ENCODE results near the gene KLB.
"Not testable (repeated sequence)": the region's sequence is repeated elsewhere in the genome, so short reads cannot be mapped to it uniquely, and the experiment has no call there.

Gene KLB

GRCh38 chr4:39384563-39384962 is 22.2 kb upstream of the KLB start:
- TF ChIP-seq, protein P1, sequence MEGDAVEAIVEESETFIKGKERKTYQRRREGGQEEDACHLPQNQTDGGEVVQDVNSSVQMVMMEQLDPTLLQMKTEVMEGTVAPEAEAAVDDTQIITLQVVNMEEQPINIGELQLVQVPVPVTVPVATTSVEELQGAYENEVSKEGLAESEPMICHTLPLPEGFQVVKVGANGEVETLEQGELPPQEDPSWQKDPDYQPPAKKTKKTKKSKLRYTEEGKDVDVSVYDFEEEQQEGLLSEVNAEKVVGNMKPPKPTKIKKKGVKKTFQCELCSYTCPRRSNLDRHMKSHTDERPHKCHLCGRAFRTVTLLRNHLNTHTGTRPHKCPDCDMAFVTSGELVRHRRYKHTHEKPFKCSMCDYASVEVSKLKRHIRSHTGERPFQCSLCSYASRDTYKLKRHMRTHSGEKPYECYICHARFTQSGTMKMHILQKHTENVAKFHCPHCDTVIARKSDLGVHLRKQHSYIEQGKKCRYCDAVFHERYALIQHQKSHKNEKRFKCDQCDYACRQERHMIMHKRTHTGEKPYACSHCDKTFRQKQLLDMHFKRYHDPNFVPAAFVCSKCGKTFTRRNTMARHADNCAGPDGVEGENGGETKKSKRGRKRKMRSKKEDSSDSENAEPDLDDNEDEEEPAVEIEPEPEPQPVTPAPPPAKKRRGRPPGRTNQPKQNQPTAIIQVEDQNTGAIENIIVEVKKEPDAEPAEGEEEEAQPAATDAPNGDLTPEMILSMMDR (IDR thresholded peaks at IDR 0.05; ENCODE audit: low read depth, low read length) = no peak
- Histone ChIP-seq H3K4me3 (ENCODE audit: low read depth, low read length) (no peak overlapping the region), H3K27me3 (ENCODE audit: insufficient read depth, low read depth, severe bottlenecking) (no peaks in the 10 kb centered on the region), H3K27ac (no peak overlapping the region), H3K9me3 (ENCODE audit: severe bottlenecking) (no peaks in the 10 kb centered on the region), H3K36me3 (no peaks in the 10 kb centered on the region)
- no peak for DNase-seq

- Histone ChIP-seq H3K27me3 (ENCODE audit: insufficient read depth, low read depth, severe bottlenecking) (no peaks in the 10 kb centered on the region), H3K9me3 (ENCODE audit: severe bottlenecking) (no peaks in the 10 kb centered on the region), H3K4me3 (ENCODE audit: low read depth, low read length) (no peak overlapping the region), H3K27ac (no peak overlapping the region), H3K36me3 (no peaks in the 10 kb centered on the region)
- DNase-seq = no peak
- TF ChIP-seq, protein P1 (IDR thresholded peaks at IDR 0.05; ENCODE audit: low read depth, low read length) = no peak
These were observed 16.1 kb upstream of the KLB start for GRCh38 chr4:39390603-39391002.

- Histone ChIP-seq H3K27ac (no peak overlapping the region), H3K27me3 (ENCODE audit: insufficient read depth, low read depth, severe bottlenecking) (no peaks in the 10 kb centered on the region), H3K4me3 (ENCODE audit: low read depth, low read length) (no peak overlapping the region), H3K36me3 (no peaks in the 10 kb centered on the region), H3K9me3 (ENCODE audit: severe bottlenecking) (no peaks in the 10 kb centered on the region)
- DNase-seq = no peak
- TF ChIP-seq, protein P1 (IDR thresholded peaks at IDR 0.05; ENCODE audit: low read depth, low read length) = no peak
These were observed 12.0 kb upstream of the KLB start for GRCh38 chr4:39394706-39395105.

GRCh38 chr4:39401640-39402039 is 5.1 kb upstream of the KLB start:
- not testable (repeated sequence) for H3K27me3 ChIP-seq (ENCODE audit: insufficient read depth, low read depth, severe bottlenecking); H3K4me3 ChIP-seq (ENCODE audit: low read depth, low read length); H3K9me3 ChIP-seq (ENCODE audit: severe bottlenecking); H3K36me3 ChIP-seq; H3K27ac ChIP-seq; DNase-seq

GRCh38 chr4:39407584-39407885 is 805 bp downstream of the KLB start:
- no peaks in the 10 kb centered on the region for H3K9me3 ChIP-seq (ENCODE audit: severe bottlenecking)
- no peak for DNase-seq
- TF ChIP-seq, protein P1 (IDR thresholded peaks at IDR 0.05; ENCODE audit: low read depth, low read length) = no peak

GRCh38 chr4:39410415-39410814 is 3.7 kb downstream of the KLB start:
- H3K27ac ChIP-seq = no peak overlapping the region
- DNase-seq = no peak
- H3K36me3 ChIP-seq = no peaks in the 10 kb centered on the region

More at GRCh38 chr4:39407584-39407885, 805 bp downstream of the KLB start:
- no peak overlapping the region for H3K27ac ChIP-seq
- H3K36me3 ChIP-seq = no peaks in the 10 kb centered on the region
- no peaks in the 10 kb centered on the region for H3K27me3 ChIP-seq (ENCODE audit: insufficient read depth, low read depth, severe bottlenecking)
- no peak overlapping the region for H3K4me3 ChIP-seq (ENCODE audit: low read depth, low read length)

DNA sequence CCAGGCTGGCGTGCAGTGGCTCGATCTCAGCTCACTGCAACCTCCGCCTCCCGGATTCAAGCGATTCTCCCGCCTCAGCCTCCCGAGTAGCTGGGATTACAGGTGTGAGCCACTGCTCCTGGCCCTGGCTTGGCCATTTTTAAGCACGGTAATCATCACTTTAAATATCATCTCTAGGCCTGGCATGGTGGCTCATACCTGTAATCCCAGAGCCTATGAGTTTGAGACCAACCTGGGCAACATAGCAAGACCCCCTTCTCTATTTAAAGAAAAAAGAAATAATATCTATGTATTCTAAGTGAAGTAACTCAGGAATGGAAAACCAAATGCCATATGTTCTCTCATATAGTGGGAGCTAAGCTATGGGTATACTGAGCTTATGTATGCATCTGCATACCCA is 4.8 kb downstream of the KLB start:
- H3K9me3 ChIP-seq (ENCODE audit: severe bottlenecking); H3K4me3 ChIP-seq (ENCODE audit: low read depth, low read length); H3K36me3 ChIP-seq; H3K27ac ChIP-seq; DNase-seq; H3K27me3 ChIP-seq (ENCODE audit: insufficient read depth, low read depth, severe bottlenecking): not testable (repeated sequence)

More at GRCh38 chr4:39410415-39410814, 3.7 kb downstream of the KLB start:
- TF ChIP-seq, protein P1 (IDR thresholded peaks at IDR 0.05; ENCODE audit: low read depth, low read length) = no peak
- no peaks in the 10 kb centered on the region for H3K9me3 ChIP-seq (ENCODE audit: severe bottlenecking)
- H3K27me3 ChIP-seq (ENCODE audit: insufficient read depth, low read depth, severe bottlenecking) = no peaks in the 10 kb centered on the region
- H3K4me3 ChIP-seq (ENCODE audit: low read depth, low read length) = no peak overlapping the region
